Bronchial epithelial cell (primary cell): Measurements from ENCODE around the gene PHPT1. TPM values are rescaled to one million over a fixed set of nuclear protein-coding genes. Genes with fewer than 3 reads are reported as not detected.

ENCODE experiments used
- DNase-seq: peaks from one replicate; pipeline ENCODE4 v3.0.0-alpha.2; 2010; ENCODE audit warnings: low read depth
- FAIRE-seq: peaks from 2 replicates; lab custom pipeline; 2011; peaks lifted over from hg19 to GRCh38; lab: Jason Lieb, UNC
- H3K27me3 ChIP-seq: 2 replicates; pipeline ENCODE4 v1.5.1; 2011; ENCODE audit warnings: low read length; ENCODE audit not compliant: control insufficient read depth, insufficient read depth
- H3K36me3 ChIP-seq: 2 replicates; pipeline ENCODE4 v1.5.1; 2011; ENCODE audit warnings: low read length; ENCODE audit not compliant: control insufficient read depth, insufficient read depth
- H3K4me3 ChIP-seq: 2 replicates; pipeline ENCODE4 v1.5.1; 2011; ENCODE audit warnings: mild to moderate bottlenecking, low read depth, low read length, control low read depth
- total RNA-seq: library from RNA; depleted of rRNA; stranded (reverse); fragments of >200 nt; gene quantifications from 2 replicates; pipeline ENCODE4 v1.2.1, GENCODE V29; 2014
- TF ChIP-seq, protein P1 (sequence below): IDR thresholded peaks from 2 replicates; pipeline ENCODE4 v1.5.1; 2011; ENCODE audit warnings: mild to moderate bottlenecking, moderate library complexity, low read length, control low read depth, inconsistent platforms; ENCODE audit not compliant: insufficient read depth, severe bottlenecking

The PHPT1 gene
- total RNA-seq, 1 donor from 2014 or later = 57.9 TPM

DNA sequence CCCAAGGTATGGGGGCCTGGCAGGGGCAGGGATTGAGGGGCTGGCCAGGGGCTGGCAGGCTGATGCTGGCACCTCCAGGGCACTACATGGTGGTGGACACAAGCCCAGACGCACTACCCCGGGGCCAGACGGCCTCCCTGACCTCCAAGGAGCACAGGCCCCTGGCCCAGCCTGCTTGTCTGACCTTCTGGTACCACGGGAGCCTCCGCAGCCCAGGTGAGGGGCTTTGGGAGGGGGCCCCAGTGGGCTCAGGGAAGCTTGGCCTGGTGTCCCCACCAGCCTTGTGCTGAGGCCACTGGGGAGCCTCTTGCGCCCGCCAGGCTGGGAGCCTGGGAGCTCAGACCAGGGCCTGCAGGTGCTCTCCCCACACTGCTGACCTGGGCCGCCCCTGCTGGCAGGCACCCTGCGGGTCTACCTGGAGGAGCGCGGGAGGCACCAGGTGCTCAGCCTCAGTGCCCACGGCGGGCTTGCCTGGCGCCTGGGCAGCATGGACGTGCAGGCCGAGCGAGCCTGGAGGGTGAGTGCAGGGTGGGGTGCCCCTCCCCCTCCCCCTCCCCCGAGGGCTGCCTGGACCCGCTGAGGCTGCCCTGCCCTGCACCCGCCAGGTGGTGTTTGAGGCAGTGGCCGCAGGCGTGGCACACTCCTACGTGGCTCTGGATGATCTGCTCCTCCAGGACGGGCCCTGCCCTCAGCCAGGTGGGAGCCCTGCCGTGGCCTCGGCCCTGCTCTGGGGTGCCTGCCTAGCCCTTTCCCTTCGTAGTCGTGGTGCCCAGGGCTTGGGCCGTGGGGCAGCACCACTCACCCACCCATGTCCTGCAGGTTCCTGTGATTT lies 8.6 kb downstream of the PHPT1 start:
- Histone ChIP-seq H3K27me3 (no peaks in the 10 kb centered on the region), H3K36me3 (peaks cover 10% of the 10 kb centered on the region), H3K4me3 (no peak overlapping the region)
- DNase-seq (no peak), FAIRE-seq (no peak)
- TF ChIP-seq, protein P1, sequence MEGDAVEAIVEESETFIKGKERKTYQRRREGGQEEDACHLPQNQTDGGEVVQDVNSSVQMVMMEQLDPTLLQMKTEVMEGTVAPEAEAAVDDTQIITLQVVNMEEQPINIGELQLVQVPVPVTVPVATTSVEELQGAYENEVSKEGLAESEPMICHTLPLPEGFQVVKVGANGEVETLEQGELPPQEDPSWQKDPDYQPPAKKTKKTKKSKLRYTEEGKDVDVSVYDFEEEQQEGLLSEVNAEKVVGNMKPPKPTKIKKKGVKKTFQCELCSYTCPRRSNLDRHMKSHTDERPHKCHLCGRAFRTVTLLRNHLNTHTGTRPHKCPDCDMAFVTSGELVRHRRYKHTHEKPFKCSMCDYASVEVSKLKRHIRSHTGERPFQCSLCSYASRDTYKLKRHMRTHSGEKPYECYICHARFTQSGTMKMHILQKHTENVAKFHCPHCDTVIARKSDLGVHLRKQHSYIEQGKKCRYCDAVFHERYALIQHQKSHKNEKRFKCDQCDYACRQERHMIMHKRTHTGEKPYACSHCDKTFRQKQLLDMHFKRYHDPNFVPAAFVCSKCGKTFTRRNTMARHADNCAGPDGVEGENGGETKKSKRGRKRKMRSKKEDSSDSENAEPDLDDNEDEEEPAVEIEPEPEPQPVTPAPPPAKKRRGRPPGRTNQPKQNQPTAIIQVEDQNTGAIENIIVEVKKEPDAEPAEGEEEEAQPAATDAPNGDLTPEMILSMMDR = no peak

DNA sequence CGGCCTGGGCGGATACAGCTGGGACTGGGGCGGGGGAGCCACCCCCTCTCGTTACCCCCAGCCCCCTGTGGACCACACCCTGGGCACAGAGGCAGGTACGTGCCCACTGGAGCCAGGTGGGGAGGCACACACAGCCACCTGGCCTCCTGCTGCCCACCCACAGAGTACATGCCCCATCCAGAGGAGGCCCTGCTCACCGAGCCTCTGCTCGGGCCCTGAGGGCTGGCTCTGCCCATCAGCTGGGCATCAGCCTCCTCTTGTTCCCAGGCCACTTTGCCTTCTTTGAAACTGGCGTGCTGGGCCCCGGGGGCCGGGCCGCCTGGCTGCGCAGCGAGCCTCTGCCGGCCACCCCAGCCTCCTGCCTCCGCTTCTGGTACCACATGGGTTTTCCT lies 9.2 kb downstream of the PHPT1 start:
- FAIRE-seq = no peak
- no peak for DNase-seq
- Histone ChIP-seq H3K27me3 (no peaks in the 10 kb centered on the region), H3K36me3 (peaks cover 10% of the 10 kb centered on the region), H3K4me3 (no peak overlapping the region)
- TF ChIP-seq, protein P1 = no peak

DNA sequence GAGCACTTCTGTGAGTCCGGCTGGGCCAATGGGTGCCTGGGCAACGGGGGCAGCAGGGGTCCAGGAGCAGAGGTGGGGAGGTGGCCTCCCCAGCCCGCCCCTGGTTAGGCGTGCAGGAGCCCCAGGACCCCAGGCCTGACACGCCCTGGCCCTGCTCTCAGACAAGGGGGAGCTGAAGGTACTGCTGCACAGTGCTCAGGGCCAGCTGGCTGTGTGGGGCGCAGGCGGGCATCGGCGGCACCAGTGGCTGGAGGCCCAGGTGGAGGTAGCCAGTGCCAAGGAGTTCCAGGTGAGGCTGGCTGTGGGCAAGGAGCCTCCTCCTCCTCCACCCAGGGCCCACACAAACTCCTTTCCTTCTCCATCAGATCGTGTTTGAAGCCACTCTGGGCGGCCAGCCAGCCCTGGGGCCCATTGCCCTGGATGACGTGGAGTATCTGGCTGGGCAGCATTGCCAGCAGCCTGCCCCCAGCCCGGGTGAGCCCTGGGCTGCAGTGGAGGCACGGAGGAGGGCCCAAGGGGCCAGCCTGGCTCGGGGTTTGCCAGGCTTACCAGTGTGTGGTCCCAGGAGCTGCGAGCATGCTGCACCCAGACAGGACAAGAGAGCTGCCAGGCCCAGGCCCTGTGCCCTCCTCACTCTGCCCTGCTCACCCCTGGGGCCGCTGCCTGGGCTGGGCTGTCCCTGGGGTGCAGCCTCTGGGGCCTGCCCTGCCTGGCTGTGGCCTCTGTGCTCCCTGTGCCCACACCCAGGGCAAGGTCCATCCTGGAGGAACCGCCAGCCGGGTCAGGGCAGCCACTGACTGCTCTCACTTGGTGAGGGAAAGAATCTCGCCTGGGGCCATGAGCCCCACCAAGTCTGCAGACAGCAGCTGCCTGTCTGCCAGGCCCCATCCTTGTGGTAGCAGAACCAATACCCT lies 9.9 kb downstream of the PHPT1 start:
- FAIRE-seq (no peak), DNase-seq (no peak)
- H3K4me3 ChIP-seq = no peak overlapping the region
- no peaks in the 10 kb centered on the region for H3K27me3 ChIP-seq
- TF ChIP-seq, protein P1 = no peak
- peaks cover 13% of the 10 kb centered on the region for H3K36me3 ChIP-seq

DNA sequence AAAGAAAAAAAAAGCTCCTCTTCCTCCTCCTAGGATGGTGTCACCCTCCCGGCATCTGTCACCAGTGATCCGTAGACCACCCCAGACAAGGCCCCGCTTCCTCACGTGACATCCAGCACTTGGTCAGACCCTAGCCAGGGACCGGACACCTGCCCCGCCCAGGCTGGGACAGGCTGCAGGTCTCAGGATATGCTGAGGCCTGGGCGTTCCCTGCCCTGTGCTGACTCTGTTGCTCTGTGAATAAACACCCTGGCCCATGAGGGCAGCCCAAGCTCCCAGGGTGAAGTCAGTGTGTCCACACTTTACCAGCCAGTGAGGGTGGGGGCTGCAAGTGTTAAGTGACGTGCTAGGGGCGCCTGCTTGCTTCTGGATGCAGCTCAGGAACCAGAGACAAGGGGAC lies 11.3 kb downstream of the PHPT1 start:
- H3K36me3 ChIP-seq = peaks cover 14% of the 10 kb centered on the region
- FAIRE-seq = no peak

DNA sequence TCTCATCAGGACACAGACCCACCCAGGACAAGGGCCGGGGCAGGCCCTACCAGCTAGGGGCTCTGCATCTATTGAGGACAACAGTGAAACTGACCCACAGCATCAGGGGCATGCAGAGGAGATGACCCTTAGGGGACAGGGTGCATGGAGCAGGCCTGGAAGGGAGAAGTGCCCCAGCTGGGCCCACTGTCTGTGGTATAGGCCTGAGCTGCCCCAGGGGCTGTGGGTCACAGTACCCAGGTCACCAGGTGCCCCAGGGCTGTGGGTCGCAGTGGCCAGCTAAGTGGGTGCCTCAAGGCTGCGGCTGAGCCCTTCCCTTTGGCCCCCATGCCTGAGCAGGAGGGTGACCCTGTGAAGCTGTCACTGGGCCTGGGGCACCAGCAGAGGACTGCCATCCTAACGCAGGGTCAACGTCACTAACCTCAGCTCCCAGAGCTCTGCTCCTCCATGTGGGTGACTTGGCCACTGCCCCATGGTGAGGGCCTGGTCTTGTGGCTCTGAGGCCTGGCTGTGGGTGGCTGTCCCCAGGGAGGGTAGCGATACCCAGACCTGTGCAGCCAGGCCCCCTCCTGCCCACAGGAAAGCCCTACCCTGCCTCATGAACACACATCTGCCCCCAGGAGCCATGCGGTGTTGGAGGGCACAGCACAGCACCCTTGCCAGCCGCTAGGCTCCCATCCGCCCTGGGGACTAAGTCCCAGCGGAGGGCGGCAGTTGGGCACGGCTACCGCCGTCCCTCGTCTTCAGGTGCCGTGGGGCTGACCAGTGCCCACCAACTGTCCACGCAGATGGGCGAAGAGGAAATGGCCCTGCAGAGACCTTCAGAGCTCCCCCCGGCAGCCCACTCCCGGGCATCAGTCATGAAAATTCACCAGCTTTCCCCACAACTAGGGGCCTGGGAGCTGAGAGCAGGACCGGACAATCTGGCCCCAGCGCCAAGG lies 12.0 kb downstream of the PHPT1 start:
- H3K36me3 ChIP-seq = peaks cover 14% of the 10 kb centered on the region
- DNase-seq = no peak
- H3K4me3 ChIP-seq = no peak overlapping the region
- FAIRE-seq = no peak
- TF ChIP-seq, protein P1 = no peak
- H3K27me3 ChIP-seq = no peaks in the 10 kb centered on the region

More for the DNA sequence above, 11.3 kb downstream of the PHPT1 start:
- Histone ChIP-seq H3K4me3 (no peak overlapping the region), H3K27me3 (no peaks in the 10 kb centered on the region)
- TF ChIP-seq, protein P1 = no peak
- DNase-seq = no peak
